ENCODE results near the gene LCAT.

DNA sequence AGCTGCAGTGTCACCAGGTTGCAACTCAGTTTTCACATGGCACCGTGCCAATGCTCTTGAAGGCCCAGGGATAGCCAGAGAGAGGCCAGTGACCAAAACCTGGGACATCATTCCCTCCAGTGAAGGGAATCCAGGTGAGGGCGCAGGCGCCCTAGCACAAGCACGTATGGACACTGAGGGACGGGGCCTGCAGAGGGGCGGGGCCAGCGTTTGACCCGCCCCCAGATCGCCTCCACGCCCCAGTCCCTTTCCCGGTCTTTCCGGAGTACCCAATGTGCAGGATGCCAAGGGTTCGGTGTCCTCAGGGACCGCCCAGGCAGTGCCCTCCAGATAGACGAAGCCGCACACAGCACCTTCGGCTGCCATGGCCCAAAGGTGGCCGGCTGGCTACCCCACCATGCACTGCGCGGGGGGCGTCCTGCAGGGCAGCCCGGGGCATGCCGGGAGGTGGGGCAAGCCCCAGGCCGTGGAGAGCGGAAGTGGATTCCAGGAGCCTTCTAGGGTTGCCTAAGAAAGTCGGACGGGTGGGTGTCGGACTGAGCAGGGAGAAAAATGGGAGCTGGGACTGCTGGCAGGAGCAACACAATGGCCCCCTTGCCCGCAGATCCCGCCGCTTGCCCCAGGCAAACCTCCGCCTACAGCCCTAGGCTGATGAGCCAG lies 19.9 kb upstream of the LCAT start:
- TF ChIP-seq CTCF (optimal IDR thresholded peaks at IDR 0.05 in 1 of 3, IDR thresholded peaks at IDR 0.05 in 1 of 3, conservative IDR thresholded peaks at IDR 0.05 in 1 of 3; ENCODE audit: extremely low read depth in 1 of 3, insufficient read depth in 2 of 3, low read length in 3 of 3) (peak in 1 of 3 experiments; percentile 8), EZH2 (IDR thresholded peaks at IDR 0.05; ENCODE audit: low read length) (no peak)
